T-helper 2 cell treated with Interferon-gamma antibody and Interleukin-4, amounts not matched to agents 5 μg/mL and 100 μg/mL, for 36 hours (primary cell): ENCODE data around the gene NCOR1.
"Not testable (repeated sequence)": the region's sequence is repeated elsewhere in the genome, so short reads cannot be mapped to it uniquely, and the experiment has no call there.

ENCODE experiments used
- DNase-seq: peaks from one replicate; pipeline ENCODE4 v3.0.0; 2021; ENCODE audit warnings: low spot score
- H3K27ac Mint-ChIP-seq: one replicate; pipeline ENCODE4 v1.8.0; 2021; ENCODE audit warnings: mild to moderate bottlenecking, mixed read lengths
- H3K27me3 Mint-ChIP-seq: one replicate; pipeline ENCODE4 v1.8.0; 2021; ENCODE audit warnings: low read depth, mixed read lengths
- H3K36me3 Mint-ChIP-seq: one replicate; pipeline ENCODE4 v1.8.0; 2021; ENCODE audit warnings: low read depth, mixed read lengths
- H3K4me1 Mint-ChIP-seq: one replicate; pipeline ENCODE4 v1.8.0; 2021; ENCODE audit warnings: low read depth, mixed read lengths
- H3K4me3 Mint-ChIP-seq: one replicate; pipeline ENCODE4 v1.8.0; 2022; ENCODE audit warnings: mild to moderate bottlenecking, moderate library complexity, mixed read lengths
- H3K9me3 Mint-ChIP-seq: one replicate; pipeline ENCODE4 v1.8.0; 2021; ENCODE audit warnings: mixed read lengths

The NCOR1 gene

GRCh38 chr17:16080366-16080765 lies 135.0 kb downstream of the NCOR1 start:
- Mint-ChIP-seq H3K4me3 (no peak overlapping the region), H3K36me3 (peaks cover 66% of the 10 kb centered on the region), H3K4me1 (peaks cover 5% of the 10 kb centered on the region), H3K9me3 (no peaks in the 10 kb centered on the region), H3K27ac (no peak overlapping the region), H3K27me3 (no peaks in the 10 kb centered on the region)
- no peak for DNase-seq

GRCh38 chr17:16075949-16076348 lies 139.4 kb downstream of the NCOR1 start:
- Mint-ChIP-seq H3K27me3 (no peaks in the 10 kb centered on the region), H3K36me3 (peaks cover 46% of the 10 kb centered on the region), H3K4me1 (no peaks in the 10 kb centered on the region), H3K4me3 (no peak overlapping the region), H3K27ac (no peak overlapping the region), H3K9me3 (no peaks in the 10 kb centered on the region)
- DNase-seq, result no peak

- no peaks in the 10 kb centered on the region for H3K9me3 Mint-ChIP-seq
- H3K36me3 Mint-ChIP-seq, result peaks cover 51% of the 10 kb centered on the region
- no peak overlapping the region for H3K4me3 Mint-ChIP-seq
- no peak for DNase-seq
- H3K27me3 Mint-ChIP-seq, result no peaks in the 10 kb centered on the region
- H3K27ac Mint-ChIP-seq, result no peak overlapping the region
- H3K4me1 Mint-ChIP-seq, result no peaks in the 10 kb centered on the region
These were observed 140.9 kb downstream of the NCOR1 start for GRCh38 chr17:16074423-16074822.

GRCh38 chr17:16073845-16074244 lies 141.5 kb downstream of the NCOR1 start:
- Mint-ChIP-seq H3K27ac (no peak overlapping the region), H3K4me1 (no peaks in the 10 kb centered on the region), H3K36me3 (peaks cover 50% of the 10 kb centered on the region), H3K9me3 (no peaks in the 10 kb centered on the region), H3K4me3 (no peak overlapping the region), H3K27me3 (no peaks in the 10 kb centered on the region)
- no peak for DNase-seq

- H3K27ac Mint-ChIP-seq, result no peak overlapping the region
- H3K9me3 Mint-ChIP-seq, result no peaks in the 10 kb centered on the region
- DNase-seq, result no peak
- H3K4me1 Mint-ChIP-seq, result no peaks in the 10 kb centered on the region
- H3K27me3 Mint-ChIP-seq, result no peaks in the 10 kb centered on the region
- H3K36me3 Mint-ChIP-seq, result peaks cover 53% of the 10 kb centered on the region
- H3K4me3 Mint-ChIP-seq, result no peak overlapping the region
These were observed 143.3 kb downstream of the NCOR1 start for GRCh38 chr17:16072031-16072430.

- no peaks in the 10 kb centered on the region for H3K4me1 Mint-ChIP-seq
- H3K4me3 Mint-ChIP-seq, result no peak overlapping the region
- H3K27me3 Mint-ChIP-seq, result no peaks in the 10 kb centered on the region
- H3K9me3 Mint-ChIP-seq, result no peaks in the 10 kb centered on the region
- DNase-seq, result no peak
- H3K27ac Mint-ChIP-seq, result no peak overlapping the region
- peaks cover 67% of the 10 kb centered on the region for H3K36me3 Mint-ChIP-seq
These were observed 147.0 kb downstream of the NCOR1 start for GRCh38 chr17:16068323-16068722.

- Mint-ChIP-seq H3K27me3 (no peaks in the 10 kb centered on the region), H3K4me3 (no peak overlapping the region), H3K27ac (peak overlapping the region; percentile 31)
These were observed 149.2 kb downstream of the NCOR1 start for GRCh38 chr17:16066125-16066524.

GRCh38 chr17:16061631-16062030 lies 153.7 kb downstream of the NCOR1 start:
- peaks cover 64% of the 10 kb centered on the region for H3K36me3 Mint-ChIP-seq
- no peaks in the 10 kb centered on the region for H3K27me3 Mint-ChIP-seq
- peak overlapping the region; percentile 26 for H3K27ac Mint-ChIP-seq

More at GRCh38 chr17:16066125-16066524, 149.2 kb downstream of the NCOR1 start:
- H3K36me3 Mint-ChIP-seq, result peaks cover 77% of the 10 kb centered on the region
- no peak for DNase-seq
- H3K4me1 Mint-ChIP-seq, result no peaks in the 10 kb centered on the region
- no peaks in the 10 kb centered on the region for H3K9me3 Mint-ChIP-seq

GRCh38 chr17:16055139-16055538 lies 160.2 kb downstream of the NCOR1 start:
- H3K4me1 Mint-ChIP-seq, H3K27ac Mint-ChIP-seq, H3K27me3 Mint-ChIP-seq, H3K9me3 Mint-ChIP-seq, DNase-seq, H3K4me3 Mint-ChIP-seq: not testable (repeated sequence)
- peaks cover 61% of the 10 kb centered on the region for H3K36me3 Mint-ChIP-seq

More at GRCh38 chr17:16061631-16062030, 153.7 kb downstream of the NCOR1 start:
- Mint-ChIP-seq H3K4me1 (no peaks in the 10 kb centered on the region), H3K9me3 (no peaks in the 10 kb centered on the region), H3K4me3 (no peak overlapping the region)
- no peak for DNase-seq

GRCh38 chr17:16052486-16052885 lies 162.8 kb downstream of the NCOR1 start:
- H3K4me3 Mint-ChIP-seq, result no peak overlapping the region
- H3K27me3 Mint-ChIP-seq, result no peaks in the 10 kb centered on the region
- DNase-seq, result no peak
- no peaks in the 10 kb centered on the region for H3K9me3 Mint-ChIP-seq
- peaks cover 50% of the 10 kb centered on the region for H3K36me3 Mint-ChIP-seq
- peaks cover 6% of the 10 kb centered on the region for H3K4me1 Mint-ChIP-seq
- no peak overlapping the region for H3K27ac Mint-ChIP-seq

GRCh38 chr17:16050844-16051243 lies 164.5 kb downstream of the NCOR1 start:
- Mint-ChIP-seq H3K27ac (no peak overlapping the region), H3K4me3 (no peak overlapping the region), H3K27me3 (no peaks in the 10 kb centered on the region), H3K9me3 (no peaks in the 10 kb centered on the region), H3K36me3 (peaks cover 57% of the 10 kb centered on the region), H3K4me1 (peaks cover 16% of the 10 kb centered on the region)
- no peak for DNase-seq

GRCh38 chr17:16048811-16049449 lies 166.4 kb downstream of the NCOR1 start:
- no peak overlapping the region for H3K4me3 Mint-ChIP-seq
- H3K4me1 Mint-ChIP-seq, result peaks cover 14% of the 10 kb centered on the region
- H3K27me3 Mint-ChIP-seq, result no peaks in the 10 kb centered on the region
- H3K27ac Mint-ChIP-seq, result no peak overlapping the region
- H3K9me3 Mint-ChIP-seq, result no peaks in the 10 kb centered on the region
- no peak for DNase-seq
- H3K36me3 Mint-ChIP-seq, result peaks cover 51% of the 10 kb centered on the region

GRCh38 chr17:16046966-16047365 lies 168.4 kb downstream of the NCOR1 start:
- Mint-ChIP-seq H3K4me1 (peaks cover 13% of the 10 kb centered on the region), H3K9me3 (no peaks in the 10 kb centered on the region), H3K4me3 (no peak overlapping the region), H3K27ac (no peak overlapping the region), H3K36me3 (peaks cover 48% of the 10 kb centered on the region), H3K27me3 (no peaks in the 10 kb centered on the region)
- DNase-seq, result no peak

- Mint-ChIP-seq H3K4me3 (no peak overlapping the region), H3K36me3 (peaks cover 55% of the 10 kb centered on the region), H3K9me3 (no peaks in the 10 kb centered on the region), H3K4me1 (peaks cover 13% of the 10 kb centered on the region), H3K27me3 (no peaks in the 10 kb centered on the region), H3K27ac (no peak overlapping the region)
- DNase-seq, result no peak
These were observed 170.8 kb downstream of the NCOR1 start for GRCh38 chr17:16044487-16044886.

- Mint-ChIP-seq H3K36me3 (peaks cover 63% of the 10 kb centered on the region), H3K27me3 (no peaks in the 10 kb centered on the region), H3K4me3 (no peak overlapping the region), H3K9me3 (no peaks in the 10 kb centered on the region), H3K27ac (no peak overlapping the region), H3K4me1 (peaks cover 20% of the 10 kb centered on the region)
- no peak for DNase-seq
These were observed 174.6 kb downstream of the NCOR1 start for GRCh38 chr17:16040710-16041251.
